Neural progenitor cell (in vitro differentiated cells): ENCODE measurements around the gene CERK.

Experiments used
- CTCF ChIP-seq: fragments of 200-600 bp; sonication (generic); IDR thresholded peaks from 2 replicates; pipeline ENCODE4 v1.5.1; 2017; ENCODE audit warnings: antibody characterized with exemption, mild to moderate bottlenecking
- EZH2 ChIP-seq: fragments of 200-600 bp; sonication (generic); IDR thresholded peaks from 2 replicates; pipeline ENCODE4 v1.6.1; 2017; ENCODE audit warnings: antibody characterized with exemption, mild to moderate bottlenecking, moderate library complexity

GRCh38 chr22:46659791-46660186 is 78.3 kb downstream of the CERK start:
- no peak for TF ChIP-seq CTCF
- no peak for TF ChIP-seq EZH2
